Measurements from ENCODE around the gene KIF26A.

DNA sequence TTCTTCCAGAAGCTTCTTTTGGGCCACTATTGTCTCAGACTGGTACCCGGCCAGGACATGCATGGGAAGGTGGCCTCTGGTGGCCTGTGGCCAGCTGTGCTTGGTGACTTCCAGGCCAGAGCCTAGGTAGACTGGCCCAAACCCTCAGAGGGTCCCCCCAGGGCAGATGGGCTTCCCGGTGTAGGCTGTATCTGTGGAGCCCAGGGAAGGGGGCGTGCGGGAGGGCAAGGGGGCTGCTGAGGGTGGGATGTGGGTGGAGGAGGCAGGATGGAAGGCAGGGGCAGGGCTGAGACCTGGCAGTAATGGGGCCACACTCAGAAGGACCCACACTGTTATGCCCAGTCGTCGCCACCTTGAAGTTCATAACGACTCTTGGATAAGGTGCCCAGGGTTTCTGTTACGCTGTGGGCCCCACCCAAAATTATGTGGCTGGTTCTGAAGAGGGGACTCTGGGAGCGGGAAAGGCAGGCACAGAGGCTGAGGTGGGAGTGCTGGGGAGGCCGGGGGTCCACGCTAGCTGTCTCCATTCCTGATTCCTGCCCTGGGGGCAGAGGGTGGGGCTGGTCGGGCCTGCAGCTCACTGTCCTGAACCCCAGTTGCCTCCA lies 52.1 kb downstream of the KIF26A start:
- no peak for TF ChIP-seq POLR2AphosphoS5 (IDR thresholded peaks at IDR 0.05)
- TF ChIP-seq, protein P1, sequence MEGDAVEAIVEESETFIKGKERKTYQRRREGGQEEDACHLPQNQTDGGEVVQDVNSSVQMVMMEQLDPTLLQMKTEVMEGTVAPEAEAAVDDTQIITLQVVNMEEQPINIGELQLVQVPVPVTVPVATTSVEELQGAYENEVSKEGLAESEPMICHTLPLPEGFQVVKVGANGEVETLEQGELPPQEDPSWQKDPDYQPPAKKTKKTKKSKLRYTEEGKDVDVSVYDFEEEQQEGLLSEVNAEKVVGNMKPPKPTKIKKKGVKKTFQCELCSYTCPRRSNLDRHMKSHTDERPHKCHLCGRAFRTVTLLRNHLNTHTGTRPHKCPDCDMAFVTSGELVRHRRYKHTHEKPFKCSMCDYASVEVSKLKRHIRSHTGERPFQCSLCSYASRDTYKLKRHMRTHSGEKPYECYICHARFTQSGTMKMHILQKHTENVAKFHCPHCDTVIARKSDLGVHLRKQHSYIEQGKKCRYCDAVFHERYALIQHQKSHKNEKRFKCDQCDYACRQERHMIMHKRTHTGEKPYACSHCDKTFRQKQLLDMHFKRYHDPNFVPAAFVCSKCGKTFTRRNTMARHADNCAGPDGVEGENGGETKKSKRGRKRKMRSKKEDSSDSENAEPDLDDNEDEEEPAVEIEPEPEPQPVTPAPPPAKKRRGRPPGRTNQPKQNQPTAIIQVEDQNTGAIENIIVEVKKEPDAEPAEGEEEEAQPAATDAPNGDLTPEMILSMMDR (IDR thresholded peaks at IDR 0.05) = no peak
- TF ChIP-seq EP300 (IDR thresholded peaks at IDR 0.05) = no peak
